ENCODE data around the gene SCAPER. TPM values are rescaled to one million over a fixed set of nuclear protein-coding genes. Genes with fewer than 3 reads are reported as not detected.

The SCAPER gene
- total RNA-seq, 3 donors from 2014 or later: 15.8 to 33.1 (median 33.0) TPM

GRCh38 chr15:76928201-76928600 lies 23.1 kb upstream of the SCAPER start:
- no peak overlapping the region for H3K4me3 ChIP-seq
- peaks cover 10% of the 10 kb centered on the region for H3K4me1 ChIP-seq (ENCODE audit: low read depth)
- TF ChIP-seq CTCF (IDR thresholded peaks at IDR 0.05): no peak
- ATAC-seq (no peak), DNase-seq (no peak)
- H3K36me3 ChIP-seq (ENCODE audit: low read depth): no peaks in the 10 kb centered on the region
- H3K9me3 ChIP-seq: no peaks in the 10 kb centered on the region
- intact Hi-C loops (cut with DNase I, micrococcal nuclease): no loop called here

DNA sequence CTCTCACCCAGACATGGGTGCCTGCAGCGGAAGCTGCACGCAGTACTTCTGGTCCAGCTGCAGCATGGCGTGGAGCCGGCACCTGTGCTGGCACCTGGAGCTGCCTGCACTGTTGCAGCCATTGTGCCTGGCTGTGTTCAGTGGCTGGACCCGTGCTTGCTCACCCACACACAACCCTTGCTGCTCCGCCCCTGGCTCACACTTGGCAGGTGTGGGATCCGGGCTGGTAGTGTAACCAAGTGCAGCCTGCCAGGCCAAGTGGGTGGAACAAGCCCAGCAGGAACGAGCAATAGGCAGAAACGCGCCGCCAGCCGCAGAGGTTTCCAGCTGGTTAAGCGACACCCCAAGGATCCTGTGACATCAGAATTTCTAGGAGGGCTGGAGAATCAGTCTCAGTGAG lies 11.2 kb upstream of the SCAPER start:
- Histone ChIP-seq H3K4me1 (ENCODE audit: low read depth) (peaks cover 3% of the 10 kb centered on the region), H3K9me3 (no peaks in the 10 kb centered on the region), H3K36me3 (ENCODE audit: low read depth) (no peaks in the 10 kb centered on the region), H3K4me3 (no peak overlapping the region)
- TF ChIP-seq CTCF (IDR thresholded peaks at IDR 0.05): no peak
- intact Hi-C loops (cut with DNase I, micrococcal nuclease): no loop called here
- DNase-seq (no peak), ATAC-seq (no peak)

DNA sequence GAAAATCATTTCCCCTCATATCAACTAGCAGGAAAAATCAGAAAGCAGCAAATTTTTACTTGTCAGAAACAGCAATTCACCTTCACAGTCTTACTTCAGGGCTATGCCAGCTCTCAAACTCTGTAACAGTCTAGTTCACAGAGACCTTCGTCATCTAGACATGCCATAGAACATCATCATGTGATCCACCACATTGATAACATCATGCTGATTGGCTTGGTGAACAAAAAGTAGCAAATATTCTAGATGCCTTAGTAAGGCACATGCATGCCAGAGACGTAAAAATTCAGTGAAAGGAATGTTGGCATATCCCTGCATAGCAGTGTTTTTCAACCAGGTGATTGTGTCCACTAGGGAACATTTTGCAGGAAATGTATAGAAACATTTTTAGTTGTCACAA lies 8.6 kb upstream of the SCAPER start:
- no peak for TF ChIP-seq CTCF (IDR thresholded peaks at IDR 0.05)
- H3K9me3 ChIP-seq: no peaks in the 10 kb centered on the region
- no peaks in the 10 kb centered on the region for H3K36me3 ChIP-seq (ENCODE audit: low read depth)
- DNase-seq: no peak
- H3K4me1 ChIP-seq (ENCODE audit: low read depth): peaks cover 3% of the 10 kb centered on the region
- no peak for ATAC-seq
- intact Hi-C loops (cut with DNase I, micrococcal nuclease): no loop called here
- no peak overlapping the region for H3K4me3 ChIP-seq

DNA sequence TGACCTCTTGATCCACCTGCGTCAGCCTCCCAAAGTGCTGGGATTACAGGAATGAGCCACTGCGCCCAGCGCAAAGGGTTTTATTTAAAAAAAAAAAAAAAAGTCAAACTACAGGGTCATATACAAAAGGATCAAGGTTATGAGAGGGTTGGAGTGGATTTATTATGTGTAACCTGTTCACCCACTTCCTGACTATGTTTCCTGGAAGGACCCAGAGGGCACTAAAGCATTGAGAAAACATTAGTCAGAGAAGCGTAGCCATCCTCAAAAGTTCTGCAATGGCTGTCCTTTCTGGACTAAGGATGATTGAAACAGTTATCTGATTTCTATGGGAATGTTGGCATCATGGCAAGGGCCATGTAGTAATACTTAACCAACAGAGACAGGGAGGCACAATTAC lies 7.3 kb upstream of the SCAPER start:
- no peak for DNase-seq
- no peaks in the 10 kb centered on the region for H3K36me3 ChIP-seq (ENCODE audit: low read depth)
- no peaks in the 10 kb centered on the region for H3K9me3 ChIP-seq
- peak; percentile 89 for ATAC-seq
- no peak overlapping the region for H3K4me3 ChIP-seq
- intact Hi-C loops (cut with DNase I, micrococcal nuclease): no loop called here
- no peak for TF ChIP-seq CTCF (IDR thresholded peaks at IDR 0.05)
- H3K4me1 ChIP-seq (ENCODE audit: low read depth): peaks cover 3% of the 10 kb centered on the region

- Histone ChIP-seq H3K4me1 (ENCODE audit: low read depth) (peaks cover 15% of the 10 kb centered on the region), H3K4me3 (no peak overlapping the region), H3K36me3 (ENCODE audit: low read depth) (no peaks in the 10 kb centered on the region), H3K9me3 (no peaks in the 10 kb centered on the region)
- no peak for TF ChIP-seq CTCF (IDR thresholded peaks at IDR 0.05)
- no peak for ATAC-seq
- no peak for DNase-seq
- intact Hi-C loops (cut with DNase I, micrococcal nuclease): no loop called here
These were observed 715 bp upstream of the SCAPER start for GRCh38 chr15:76905855-76906254.

GRCh38 chr15:76904461-76905012 lies 603 bp downstream of the SCAPER start:
- DNase-seq: peak in 2 of 3 donors; percentile 56 to 58
- TF ChIP-seq CTCF (IDR thresholded peaks at IDR 0.05): no peak
- intact Hi-C loops (cut with DNase I, micrococcal nuclease): no loop called here
- peak; percentile 77 for ATAC-seq
- H3K4me1 ChIP-seq (ENCODE audit: low read depth): peaks cover 15% of the 10 kb centered on the region
- H3K9me3 ChIP-seq: no peaks in the 10 kb centered on the region
- no peaks in the 10 kb centered on the region for H3K36me3 ChIP-seq (ENCODE audit: low read depth)
- H3K4me3 ChIP-seq: peak overlapping the region; percentile 76
